ENCODE measurements around the gene HAUS6. TPM values are rescaled to one million over a fixed set of nuclear protein-coding genes. Genes with fewer than 3 reads are reported as not detected.
"Not testable (repeated sequence)": the region's sequence is repeated elsewhere in the genome, so short reads cannot be mapped to it uniquely, and the experiment has no call there.

The HAUS6 gene
- total RNA-seq, 1 donor from 2014 or later: 27.2 TPM

DNA sequence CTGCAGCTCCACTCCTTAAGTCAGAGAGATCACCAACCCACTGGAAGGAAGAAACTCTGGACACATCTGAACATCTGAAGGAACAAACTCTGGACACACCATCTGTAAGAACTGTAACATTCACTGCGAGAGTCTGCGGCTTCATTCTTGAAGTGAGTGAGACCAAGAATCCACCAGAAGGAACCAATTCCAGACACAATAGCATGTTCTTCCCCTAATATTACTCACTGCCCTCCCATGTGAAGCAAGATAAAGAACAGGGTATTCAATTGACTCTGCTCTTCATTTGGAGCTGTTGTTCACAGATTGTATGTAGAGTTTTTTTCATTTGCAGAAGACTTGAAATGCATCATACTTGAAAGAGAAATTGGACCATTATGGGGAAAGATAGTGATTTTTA, 80.5 kb downstream of the HAUS6 start:
- TF ChIP-seq, protein P1, sequence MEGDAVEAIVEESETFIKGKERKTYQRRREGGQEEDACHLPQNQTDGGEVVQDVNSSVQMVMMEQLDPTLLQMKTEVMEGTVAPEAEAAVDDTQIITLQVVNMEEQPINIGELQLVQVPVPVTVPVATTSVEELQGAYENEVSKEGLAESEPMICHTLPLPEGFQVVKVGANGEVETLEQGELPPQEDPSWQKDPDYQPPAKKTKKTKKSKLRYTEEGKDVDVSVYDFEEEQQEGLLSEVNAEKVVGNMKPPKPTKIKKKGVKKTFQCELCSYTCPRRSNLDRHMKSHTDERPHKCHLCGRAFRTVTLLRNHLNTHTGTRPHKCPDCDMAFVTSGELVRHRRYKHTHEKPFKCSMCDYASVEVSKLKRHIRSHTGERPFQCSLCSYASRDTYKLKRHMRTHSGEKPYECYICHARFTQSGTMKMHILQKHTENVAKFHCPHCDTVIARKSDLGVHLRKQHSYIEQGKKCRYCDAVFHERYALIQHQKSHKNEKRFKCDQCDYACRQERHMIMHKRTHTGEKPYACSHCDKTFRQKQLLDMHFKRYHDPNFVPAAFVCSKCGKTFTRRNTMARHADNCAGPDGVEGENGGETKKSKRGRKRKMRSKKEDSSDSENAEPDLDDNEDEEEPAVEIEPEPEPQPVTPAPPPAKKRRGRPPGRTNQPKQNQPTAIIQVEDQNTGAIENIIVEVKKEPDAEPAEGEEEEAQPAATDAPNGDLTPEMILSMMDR (conservative IDR thresholded peaks at IDR 0.05; ENCODE audit: low read depth, low read length): no peak
- no peak for DNase-seq (ENCODE audit: low read depth)
- H3K4me3 ChIP-seq (ENCODE audit: low read depth, low read length): no peak overlapping the region

DNA sequence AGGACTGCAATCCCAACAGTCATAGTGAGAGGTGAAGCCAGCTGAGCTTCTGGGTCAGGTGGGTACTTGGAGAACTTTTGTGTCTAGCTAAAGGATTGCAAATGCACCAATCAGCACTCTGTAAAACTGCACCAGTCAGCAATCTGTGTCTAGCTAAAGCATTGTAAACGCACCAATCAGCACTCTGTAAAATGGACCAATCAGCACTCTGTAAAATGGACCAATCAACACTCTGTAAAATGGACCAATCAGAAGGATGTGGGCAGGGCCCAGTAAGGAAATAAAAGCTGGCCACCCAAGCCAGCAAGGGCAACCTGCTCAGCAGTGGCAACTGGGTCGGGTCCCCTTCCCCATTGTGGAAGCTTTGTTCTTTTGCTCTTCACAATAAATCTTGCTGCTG, 81.1 kb downstream of the HAUS6 start:
- not testable (repeated sequence) for H3K4me3 ChIP-seq (ENCODE audit: low read depth, low read length); DNase-seq (ENCODE audit: low read depth)

DNA sequence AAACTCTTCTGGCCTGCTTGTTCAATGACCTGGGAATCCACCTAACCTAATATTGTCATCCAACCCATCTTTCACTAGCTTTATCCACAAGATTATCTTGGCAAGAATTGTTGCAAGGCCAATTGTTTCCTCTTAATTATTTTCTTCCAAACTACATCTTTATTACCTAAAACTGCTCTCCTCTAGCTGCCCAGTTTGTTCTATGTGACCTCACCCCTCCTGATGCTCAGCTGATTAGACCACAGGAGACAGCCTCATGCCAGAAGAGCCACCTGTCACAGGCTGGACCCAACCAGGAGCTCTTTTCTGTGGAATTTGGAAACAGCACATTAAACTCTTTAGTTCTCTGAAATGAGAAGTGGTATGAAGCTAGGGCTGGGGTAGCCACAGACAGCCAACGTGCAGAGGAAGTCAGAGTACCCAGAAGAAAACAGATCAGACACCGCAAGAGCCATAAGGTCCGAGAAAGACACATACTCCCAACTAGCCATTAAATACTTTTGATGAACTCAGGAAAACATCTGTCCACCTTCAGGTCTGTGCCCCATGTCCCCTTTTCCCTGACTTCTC, 81.7 kb downstream of the HAUS6 start:
- TF ChIP-seq, protein P1 (conservative IDR thresholded peaks at IDR 0.05; ENCODE audit: low read depth, low read length): no peak

DNA sequence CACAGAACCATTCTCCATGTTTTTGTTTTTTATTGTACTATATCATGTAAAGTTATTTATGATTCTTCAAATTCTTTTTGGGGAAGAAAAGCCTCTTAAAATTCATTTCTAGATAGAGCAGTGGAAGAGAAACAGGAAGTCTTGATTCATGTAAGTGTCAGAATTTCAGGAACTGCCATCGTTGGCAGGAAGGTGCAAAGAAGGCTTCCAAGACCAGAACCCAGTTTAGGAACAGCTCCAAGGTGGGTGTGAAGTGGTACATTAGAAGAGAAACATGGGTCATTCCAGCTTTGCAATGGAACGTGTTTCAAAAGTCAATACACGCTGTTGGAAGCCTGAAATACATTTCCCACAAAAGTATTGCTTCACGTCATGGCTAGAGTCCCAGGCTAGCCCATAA, 84.5 kb downstream of the HAUS6 start:
- no peak overlapping the region for H3K4me3 ChIP-seq (ENCODE audit: low read depth, low read length)
- no peak for DNase-seq (ENCODE audit: low read depth)
- TF ChIP-seq, protein P1 (conservative IDR thresholded peaks at IDR 0.05; ENCODE audit: low read depth, low read length): no peak

More for the DNA sequence above, 81.7 kb downstream of the HAUS6 start:
- DNase-seq (ENCODE audit: low read depth): no peak
- no peak overlapping the region for H3K4me3 ChIP-seq (ENCODE audit: low read depth, low read length)

DNA sequence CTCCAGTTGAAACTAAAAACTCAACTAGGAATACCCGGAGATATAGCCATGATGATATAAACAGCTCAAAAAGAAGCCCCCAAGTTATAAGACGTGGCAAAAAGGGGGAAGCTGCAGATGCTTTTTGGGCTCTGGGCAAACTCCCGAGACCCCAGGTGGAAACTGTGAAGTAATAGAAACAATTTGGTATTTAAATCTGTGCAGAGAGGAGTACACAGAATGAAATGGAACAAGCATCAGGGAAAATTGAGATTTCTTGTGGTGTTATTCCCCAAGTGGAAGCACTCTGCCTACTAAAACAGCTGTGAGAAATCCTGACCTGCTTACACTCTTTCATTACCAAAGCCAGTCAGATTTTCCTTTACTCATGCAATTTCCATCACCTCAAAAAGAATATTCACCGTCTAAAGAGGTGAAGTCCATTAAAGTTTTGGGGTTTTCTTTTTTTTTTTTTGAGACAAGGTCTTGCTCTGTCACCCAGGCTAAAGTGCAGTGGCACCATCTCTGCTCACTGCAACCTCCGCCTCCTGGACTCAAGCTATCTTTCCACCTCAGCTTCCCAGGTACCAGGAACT, 93.2 kb downstream of the HAUS6 start:
- no peak overlapping the region for H3K4me3 ChIP-seq (ENCODE audit: low read depth, low read length)
- TF ChIP-seq, protein P1 (conservative IDR thresholded peaks at IDR 0.05; ENCODE audit: low read depth, low read length): no peak
- DNase-seq (ENCODE audit: low read depth): no peak

Other genes with a start within 250 kb of the HAUS6 start
- not detected in 2 replicates for gene SAXO1, start 69.7 kb downstream of the HAUS6 start, total RNA-seq
- gene RRAGA, start 53.5 kb downstream of the HAUS6 start, total RNA-seq: 36.0 and 51.9 TPM in 2 replicates
- 72.1 and 105 TPM in 2 replicates for gene PLIN2, start 24.6 kb upstream of the HAUS6 start, total RNA-seq
- 31.4 and 32.4 TPM in 2 replicates for gene DENND4C, start 127.8 kb upstream of the HAUS6 start, total RNA-seq